GOT3 (cell line): ENCODE measurements around the gene DPYSL5.
A peak's percentile ranks its signal among the peaks of the same experiment; 100 is the strongest.

Experiments used
- DNase-seq: peaks from one replicate; lab custom pipeline; 2025; ENCODE audit warnings: mixed read lengths; lab: John Stamatoyannopoulos, UW

DPYSL5 gene

DNA sequence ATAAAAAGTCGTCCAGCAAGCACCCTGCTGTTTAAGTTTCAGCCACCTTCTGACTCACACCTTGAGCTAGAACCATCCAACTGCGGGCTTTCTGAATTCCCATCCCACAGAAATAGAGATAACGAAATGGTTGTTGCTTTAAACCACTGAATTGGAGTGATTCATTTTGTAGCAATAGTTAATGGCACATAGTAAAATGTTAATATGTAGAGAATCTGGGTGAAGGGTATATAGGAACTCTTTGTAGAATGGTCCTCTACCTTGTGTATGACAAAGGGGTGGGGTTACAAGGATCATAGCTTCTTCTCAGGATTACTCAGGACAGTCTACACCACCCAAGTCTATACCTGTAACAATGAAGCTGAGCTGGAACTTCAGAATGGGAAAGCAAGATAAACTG lies 120.1 kb downstream of the DPYSL5 start:
- DNase-seq: no peak

DNA sequence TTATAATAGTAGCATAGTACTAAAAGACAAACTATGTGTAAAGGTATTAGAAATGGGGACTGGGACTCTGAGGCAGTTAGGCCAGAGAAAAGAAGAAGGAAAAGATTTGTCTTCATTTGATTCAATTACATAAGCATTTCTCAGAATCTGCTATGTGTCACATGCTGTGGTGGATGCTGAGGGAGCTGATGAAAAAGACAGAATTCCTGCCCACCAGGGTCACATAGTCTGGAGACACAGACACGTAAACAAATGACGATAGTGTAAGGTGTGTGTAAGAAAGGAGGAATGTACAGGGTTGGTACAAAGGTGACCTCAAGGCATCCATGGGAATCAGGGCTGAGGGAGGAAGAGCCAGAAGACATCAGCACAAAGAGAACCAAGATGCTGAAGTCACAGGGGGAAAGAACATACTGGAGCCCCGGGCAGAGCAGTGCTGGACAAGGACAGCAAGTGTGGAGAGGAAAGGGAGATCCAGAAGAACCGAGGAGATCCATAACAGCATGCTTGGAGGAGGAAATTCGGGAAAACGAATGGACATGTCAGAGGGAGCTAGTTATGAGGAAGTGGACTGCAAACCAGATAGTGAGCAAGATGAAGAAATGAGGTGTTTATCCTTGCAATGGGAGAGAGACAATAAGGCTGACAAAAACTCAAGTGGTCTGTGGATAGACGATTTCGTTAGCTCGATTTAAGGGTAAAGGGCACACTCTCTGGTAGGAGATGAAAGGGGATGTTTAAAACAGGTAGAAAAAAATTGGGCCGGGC lies 121.3 kb downstream of the DPYSL5 start:
- no peak for DNase-seq

DNA sequence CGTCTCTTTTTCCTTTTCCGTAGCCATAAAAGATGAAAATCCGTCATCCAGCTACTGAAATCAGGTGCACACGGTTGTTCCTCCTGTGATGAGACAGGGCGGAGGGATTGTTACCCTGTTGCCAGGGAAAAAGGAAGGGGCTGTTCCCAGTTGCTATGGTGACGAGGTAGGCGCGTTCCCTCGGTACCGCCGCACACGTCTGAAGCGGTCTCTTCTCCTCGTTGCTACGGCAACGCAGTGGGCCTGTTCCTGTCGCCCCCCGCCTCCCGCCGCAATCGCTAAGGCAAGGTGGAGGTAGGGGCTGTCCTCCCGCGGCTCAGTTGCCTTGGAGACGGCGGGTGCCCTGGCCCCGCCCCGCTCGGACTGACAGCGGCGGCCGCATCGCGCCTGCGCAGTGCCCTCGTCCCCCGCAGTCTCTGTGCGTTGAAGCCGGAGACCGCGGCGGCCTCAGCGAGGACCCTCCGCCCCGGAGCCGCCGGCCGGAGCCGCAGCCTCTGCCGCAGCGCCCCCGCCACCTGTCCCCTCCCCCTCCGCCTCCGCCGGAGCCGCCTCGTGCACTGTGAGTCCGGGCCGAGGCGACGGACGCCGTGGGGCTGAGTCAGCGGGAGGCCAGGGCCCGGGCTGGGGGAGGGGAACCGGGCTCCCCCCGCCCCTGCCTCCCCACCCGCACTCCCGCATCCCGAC lies 122.5 kb downstream of the DPYSL5 start, which contains the start of gene MAPRE3:
MAPRE3 (plus strand) TSS at position 394 of the 684 bp plus-strand sequence. CDS start 51,582 bp downstream, outside the sequence.
- DNase-seq: peak; percentile 41

DNA sequence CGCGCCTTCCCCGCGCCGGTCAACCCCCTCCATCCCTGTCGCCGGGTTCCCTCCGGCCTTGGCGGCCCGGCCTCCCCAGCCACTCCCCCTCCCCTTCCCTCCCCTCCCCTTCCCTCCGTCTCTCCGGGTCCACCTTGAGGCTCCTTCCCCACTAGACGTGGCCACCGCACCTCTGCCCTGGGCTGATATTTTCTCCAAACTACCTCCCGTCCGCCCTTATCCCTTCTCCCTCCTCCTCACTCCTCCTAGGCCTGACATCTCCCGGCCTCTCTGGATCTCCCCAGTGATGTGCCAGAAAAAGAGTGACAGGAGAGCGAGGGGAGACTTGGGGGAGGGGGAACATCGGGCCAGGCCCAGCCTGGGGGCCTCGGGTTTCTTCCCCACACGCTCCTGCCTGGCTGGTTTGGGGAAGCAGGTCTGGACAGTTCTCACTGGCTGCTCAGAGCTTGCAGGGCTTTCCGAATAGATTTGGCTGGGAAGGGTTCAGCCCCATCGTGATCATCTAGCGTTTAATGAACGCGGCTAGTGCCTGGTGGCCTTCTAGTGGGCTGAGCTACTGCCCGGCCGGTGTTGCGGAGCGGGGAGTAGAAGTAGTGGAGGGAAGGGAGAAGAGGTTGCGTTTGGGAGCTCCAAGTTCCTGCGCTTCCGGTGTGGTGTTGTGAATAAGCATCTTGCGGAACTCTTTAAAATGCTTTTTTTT lies 123.1 kb downstream of the DPYSL5 start:
- DNase-seq: no peak

DNA sequence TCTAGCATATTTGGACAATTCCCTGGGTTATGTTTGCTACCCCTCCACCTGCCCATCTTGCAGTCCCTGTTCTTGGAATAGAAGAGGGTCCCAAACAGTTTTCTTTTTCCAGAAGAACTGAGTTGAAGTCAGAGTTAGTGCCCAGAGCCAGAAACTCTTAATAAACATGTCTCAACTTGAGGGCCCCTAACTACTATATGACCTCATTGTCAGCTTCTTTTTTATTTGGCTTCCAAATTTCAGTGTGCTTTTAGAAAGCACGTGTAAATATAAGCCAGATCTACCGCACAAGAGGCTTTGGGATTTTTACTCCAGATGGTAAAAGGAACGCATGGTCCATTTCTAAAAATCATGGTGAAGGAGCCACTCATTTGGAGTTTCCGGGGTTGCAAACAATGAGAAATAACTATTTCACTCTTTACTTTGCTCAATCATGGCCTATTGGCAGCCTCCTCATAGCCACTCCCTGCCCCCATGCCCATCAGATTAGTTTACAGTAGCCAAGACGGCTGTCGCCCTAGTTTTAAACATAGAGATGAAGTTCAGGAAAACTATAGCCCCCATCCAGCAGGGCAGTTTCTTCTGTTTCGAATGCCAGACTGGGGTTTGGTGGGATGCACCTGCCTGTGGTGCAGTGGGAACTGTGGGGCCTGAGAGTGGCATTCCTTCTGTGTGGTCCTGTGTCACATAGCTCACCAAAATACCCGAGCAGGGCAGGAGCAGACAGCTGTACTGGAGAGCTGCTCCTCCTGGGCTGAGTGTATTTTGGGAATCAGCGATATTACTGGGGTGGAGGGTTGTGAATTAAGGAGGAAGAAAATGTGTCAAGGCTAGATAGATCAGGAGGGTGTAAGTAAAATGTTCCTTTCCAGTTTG lies 124.2 kb downstream of the DPYSL5 start:
- no peak for DNase-seq

DNA sequence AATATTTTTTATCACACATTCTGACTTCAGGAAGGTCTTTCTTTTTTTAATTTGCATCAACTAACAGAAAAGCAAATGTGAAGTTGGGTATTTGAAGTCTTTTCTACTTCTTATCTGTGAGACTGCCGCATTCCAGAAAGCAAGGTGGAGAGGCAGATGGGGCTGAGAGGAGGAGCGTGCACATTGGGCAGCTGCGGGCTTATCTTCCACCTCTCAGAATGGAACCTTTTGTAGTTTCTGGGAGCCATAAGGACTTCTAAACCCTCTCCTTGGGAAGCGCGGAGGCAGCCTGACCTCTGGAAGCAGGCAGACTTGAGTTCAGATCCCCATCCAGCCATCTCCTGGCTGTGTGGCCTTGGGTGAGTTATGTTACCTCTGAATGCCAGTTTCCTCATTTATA lies 126.4 kb downstream of the DPYSL5 start:
- DNase-seq: no peak

DNA sequence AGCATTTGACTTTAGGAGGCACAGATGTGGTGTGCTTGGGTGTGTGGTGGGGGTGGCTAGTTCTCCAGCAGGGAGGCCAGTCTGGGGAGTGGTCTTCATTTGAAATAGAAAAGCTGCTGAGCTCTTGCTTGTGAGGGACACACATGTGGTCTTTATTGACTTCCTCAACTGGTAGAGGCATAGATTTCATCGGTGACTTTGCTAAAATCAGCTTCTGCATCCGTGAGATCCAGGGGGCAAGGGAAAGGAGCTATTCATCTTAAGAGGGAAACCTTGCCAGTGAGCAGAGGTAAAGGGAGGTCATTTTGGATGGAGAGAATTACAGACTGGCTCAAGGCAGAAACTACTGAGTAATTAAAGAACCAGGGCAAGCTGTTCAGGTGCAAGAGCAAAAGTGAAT lies 127.2 kb downstream of the DPYSL5 start:
- no peak for DNase-seq

DNA sequence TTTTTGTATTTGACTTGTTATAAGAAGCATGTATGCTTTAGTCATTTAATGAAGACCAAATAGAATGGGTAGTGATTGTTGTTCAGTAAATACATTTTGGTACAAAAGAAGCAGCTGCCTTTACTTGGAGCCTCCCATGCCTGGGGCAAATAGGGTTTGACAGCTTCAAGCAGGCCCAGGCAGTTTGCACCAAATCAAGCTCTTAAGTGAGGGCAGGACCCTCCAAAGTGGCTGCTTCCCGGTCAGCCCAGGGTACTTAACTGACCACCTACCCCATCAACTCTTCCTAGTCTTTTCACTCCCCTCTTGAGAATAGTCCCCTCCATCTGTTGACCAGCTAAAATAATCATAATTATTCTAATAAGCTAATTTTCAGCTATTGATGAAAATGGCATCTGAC lies 127.7 kb downstream of the DPYSL5 start:
- DNase-seq: no peak

DNA sequence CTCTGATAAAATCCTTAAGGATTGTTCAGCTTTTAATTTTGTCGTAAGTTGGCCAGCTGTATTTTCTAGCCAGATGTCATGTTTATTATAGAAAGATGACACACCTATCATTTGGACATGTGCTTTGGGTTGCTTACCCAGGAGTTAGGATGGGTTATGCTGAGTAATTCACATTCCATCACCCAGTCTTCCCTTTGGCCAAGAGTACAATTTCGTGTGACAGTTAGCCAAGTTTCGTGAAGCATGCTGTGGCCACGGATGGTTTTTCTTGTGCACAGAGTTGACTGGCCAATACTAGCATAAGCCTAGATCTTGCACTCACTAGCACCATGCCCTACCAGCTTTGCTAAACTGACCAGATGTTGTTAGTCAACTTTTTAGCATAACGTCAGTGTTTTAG lies 128.3 kb downstream of the DPYSL5 start:
- DNase-seq: no peak

DNA sequence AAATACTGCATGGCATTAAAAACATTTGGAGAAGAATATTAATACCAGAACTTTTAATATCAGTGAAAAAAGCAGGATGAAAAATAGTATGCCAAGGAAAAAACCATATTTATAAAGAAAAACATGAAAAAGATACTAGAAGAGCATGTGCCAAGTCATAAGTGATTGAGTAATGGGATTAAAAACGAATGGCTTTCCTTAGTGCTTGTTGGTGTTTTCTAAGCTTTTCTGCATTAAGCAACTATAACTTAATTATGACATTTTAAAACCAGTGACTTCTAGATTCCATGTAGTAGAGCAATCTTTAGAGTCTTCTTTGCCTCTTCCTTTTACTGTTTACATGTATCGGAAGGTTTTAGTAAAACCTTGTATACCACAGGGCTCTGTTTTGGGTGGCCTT lies 129.1 kb downstream of the DPYSL5 start:
- DNase-seq: no peak

DNA sequence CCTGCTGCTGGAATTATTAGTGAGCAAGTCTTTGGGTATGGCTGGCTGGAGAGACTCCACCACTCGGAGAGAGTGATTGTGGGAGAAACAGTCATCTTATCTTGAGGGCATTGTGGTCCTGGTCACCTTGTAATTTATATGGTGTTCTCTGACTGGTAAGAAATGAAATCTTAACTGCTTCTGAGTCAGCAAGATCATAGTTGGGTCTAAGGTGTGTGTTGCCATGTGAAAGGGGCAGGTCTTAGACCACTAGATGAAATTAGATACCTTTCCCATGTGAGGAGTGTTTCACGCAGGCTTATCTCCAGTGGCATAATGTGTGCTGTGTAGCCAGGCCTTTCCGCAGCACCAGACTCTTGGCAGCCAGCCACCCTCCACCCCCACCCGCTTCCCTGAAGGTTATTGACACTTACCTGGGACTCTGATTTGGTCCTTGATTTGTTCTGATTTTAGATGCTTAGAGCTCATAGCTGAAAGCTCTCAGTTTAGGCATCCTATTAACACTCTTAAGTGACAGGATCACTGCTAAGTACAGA lies 130.2 kb downstream of the DPYSL5 start:
- DNase-seq: no peak

DNA sequence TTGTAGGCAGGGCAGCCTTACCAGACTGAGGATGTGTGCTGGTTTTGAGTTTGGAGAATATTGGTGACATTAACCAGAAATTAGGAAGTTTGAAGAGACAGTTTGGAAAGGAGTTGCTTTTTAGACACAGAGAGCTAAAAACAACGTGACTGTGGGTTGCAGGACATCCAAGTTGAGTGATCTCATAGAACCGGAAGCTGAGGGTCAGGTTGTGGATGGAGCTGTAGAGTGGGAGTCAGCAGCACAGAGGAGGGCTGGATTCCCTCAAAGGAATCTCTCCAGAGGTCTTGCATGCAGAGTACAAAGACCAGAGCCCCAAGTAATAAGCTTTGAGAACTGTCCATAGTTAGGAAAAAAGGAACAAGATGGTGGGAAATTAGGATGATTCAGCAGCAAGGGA lies 131.8 kb downstream of the DPYSL5 start:
- no peak for DNase-seq

DNA sequence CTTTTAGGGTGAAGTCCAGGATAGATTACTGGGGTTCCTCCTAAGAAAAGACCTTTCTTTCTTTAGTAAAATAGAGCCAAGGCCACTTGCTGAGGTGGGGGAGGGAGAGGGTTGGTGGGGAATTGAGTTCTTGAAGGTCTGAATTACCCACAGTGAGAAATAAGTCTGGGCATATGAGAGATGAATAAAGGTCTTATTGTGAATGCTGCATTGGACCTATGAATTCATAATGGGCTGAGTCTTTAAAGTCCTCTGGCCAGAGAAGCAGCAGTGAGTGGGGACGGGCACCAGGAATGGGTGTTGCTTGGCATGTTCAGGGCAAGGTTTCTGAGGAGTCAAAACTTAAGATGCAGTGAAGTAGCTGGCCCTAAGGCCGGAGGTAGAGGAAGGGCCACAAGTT lies 133.0 kb downstream of the DPYSL5 start:
- DNase-seq: no peak

DNA sequence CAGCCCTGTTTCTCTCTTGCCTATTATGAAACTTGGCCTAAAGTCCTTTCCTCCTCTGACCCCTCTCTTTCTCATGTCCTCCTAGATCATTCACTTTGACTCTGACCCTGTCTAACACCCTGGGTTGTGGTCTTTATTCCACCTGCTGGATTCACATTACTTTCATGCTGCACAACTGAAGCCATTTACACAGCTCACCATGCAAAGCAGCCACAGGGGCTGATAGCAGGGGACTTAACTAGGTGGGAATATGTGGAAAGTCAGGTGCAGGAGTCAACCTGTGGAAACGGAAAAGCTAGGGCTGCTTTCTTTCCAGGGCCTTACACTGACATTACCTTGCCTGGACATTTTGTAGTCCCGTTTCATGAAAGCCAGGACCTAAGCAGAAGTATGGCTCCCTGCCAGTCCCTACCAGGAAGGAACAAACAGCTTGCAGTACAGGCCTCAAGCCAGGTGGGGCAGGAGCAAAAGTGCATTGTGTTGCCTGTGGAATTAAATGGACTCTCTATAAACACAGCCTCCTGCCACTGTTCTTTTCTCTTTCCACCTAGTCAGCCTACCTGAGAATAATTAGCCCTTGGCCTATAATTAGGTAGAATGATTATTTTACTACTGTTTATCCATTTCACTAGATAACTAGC lies 134.3 kb downstream of the DPYSL5 start:
- DNase-seq: no peak

DNA sequence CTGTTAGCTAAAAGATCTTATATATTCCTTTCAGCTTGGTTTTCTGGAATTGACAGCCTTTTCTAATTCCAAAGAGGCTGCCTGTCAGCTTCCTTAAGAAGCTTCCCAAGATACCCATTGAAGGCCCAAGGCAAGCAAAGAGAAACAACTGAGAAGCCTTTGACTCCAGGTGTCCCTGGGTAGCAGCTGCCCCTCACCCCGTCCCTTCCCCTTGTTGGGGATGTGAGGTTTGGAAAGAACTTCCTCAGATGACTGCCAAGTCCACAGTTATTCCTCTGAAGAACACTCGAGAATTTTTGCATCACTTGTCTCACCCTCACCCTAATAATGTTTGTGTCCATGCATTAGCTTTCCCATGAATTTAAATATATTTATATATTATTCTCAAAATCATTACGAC lies 135.8 kb downstream of the DPYSL5 start:
- DNase-seq: no peak

DNA sequence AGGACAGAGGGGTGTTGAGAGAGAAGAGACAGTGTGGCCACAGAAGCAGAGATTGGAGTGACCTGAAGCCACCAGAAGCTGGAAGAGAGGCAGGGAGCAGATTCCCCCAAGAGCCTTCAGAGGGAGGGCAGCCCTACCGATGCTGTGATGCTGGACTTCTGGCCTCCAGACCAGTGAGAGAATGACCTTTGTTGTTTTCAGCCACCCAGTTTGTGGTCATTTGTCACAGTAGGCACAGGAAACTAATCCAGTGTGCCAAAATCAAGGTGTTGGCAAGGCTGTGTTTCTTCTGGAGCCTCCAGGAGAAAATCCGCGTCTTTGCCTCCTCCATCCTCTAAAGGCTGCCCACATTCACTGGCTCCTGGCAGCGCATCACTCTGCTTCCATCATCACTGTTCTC lies 137.9 kb downstream of the DPYSL5 start:
- DNase-seq: no peak

DNA sequence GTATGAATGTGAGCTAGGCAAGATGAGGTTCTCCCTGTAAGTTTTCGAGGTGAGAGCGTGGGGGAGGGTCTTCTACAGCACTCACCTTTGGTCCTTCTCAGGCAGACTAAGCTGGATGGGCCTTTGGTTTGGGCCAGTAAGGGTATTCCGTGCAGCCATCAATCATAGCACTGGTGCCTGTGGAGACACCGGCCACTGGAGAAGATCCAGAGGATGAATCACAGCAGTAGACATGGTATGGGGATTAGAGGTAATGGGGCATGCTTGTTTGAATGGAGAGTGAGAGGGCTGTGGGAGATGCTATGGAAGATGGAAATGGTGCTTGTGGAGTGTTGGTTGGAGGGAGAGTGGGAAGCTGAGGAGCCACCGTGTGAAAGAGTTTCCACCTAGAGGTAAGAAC lies 138.6 kb downstream of the DPYSL5 start:
- no peak for DNase-seq

DNA sequence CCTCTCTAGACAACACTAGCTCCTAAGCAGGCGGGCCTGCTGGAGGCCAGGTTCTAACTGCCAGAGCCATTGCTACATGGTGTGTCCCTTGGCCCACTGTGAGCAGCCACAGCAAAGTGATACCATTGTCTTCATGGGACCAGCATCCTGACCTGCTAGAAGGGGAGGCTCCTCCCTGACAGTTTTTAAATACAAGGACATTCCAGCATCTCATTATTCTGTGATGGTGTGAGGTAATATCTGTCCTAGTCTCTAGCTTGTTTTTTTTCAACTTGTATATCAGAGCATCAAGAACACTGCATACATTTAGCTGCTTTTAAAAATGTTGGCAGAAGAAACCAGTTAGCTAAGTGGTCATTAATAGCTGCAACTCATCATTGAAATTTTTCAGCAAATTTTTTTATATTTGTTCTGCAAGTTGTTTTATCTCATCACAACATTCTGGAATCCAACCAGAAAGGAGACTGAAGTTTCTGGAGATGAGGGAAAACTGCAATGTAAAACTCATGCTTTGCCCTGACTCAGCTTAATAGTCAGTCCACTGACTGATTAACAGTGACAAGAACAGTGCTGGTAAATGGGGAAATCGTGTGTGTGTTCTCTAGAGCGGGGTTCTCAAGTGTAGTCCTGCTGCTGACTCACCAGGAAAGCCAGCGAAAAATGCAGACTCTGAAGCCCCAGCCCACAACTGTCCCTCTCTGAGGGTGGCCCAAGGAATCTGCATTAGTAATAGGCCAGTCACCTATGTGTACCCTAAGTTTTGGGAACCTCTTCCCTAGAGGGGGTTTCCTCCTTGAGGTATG lies 140.3 kb downstream of the DPYSL5 start:
- no peak for DNase-seq

DNA sequence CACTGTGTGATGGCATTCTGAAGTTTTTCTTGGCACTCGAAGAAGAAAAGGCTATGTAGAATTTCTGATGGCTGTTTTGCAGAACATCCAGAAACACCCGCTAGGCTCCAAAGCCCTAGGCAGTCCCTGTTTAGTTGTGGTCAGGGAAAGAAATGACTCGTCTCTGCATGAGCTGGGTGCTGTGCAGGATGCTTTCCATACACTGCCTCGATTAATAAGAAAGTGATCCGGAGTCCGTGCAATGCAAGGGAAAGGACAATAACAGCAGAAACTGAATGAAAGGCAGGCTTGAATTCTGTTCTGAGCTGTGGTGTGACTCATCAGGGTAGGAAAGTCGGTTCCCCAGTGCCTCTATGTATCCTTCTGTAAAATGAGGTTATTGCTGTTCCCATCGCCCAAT lies 141.2 kb downstream of the DPYSL5 start:
- DNase-seq: no peak

DNA sequence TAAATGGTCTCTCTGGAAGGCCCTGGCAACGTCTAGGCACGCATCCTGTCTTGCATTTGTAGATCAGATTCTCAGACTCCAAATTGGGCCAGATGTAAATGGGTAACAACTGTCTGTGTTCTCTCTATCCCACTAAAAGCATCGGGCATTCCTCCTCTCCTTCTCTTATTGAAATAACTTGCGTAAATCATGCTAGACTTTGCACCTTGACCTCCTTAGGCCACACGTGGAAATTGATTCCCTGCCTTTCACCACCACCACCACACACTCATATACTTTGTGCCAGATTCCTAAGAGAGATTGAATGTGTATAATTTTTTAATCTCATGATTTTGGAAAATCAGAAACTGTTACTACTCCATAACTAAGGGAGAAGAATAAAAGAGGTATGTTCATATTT lies 143.8 kb downstream of the DPYSL5 start:
- no peak for DNase-seq
